ENCODE data around the gene NR6A1. TPM values are rescaled to one million over a fixed set of nuclear protein-coding genes. Genes with fewer than 3 reads are reported as not detected.

NR6A1 gene
- total RNA-seq, 1 experiment from 2014 or later = 164 TPM

- ChIA-PET POLR2A (no interaction called here), CTCF (no interaction called here)
- DNase-seq (ENCODE audit: low spot score) (no peak), ATAC-seq (no peak)
- no peak overlapping the region for H3K27ac Mint-ChIP-seq
- no peak overlapping the region for H3K4me3 Mint-ChIP-seq
- TF ChIP-seq GRHL2 (CRISPR knock-in tag; IDR thresholded peaks at IDR 0.05; ENCODE audit: insufficient replicate concordance, severe bottlenecking) = no peak
- no peak for TF ChIP-seq ERG (CRISPR knock-in tag; IDR thresholded peaks at IDR 0.05)
- TF ChIP-seq ELF4 (CRISPR knock-in tag; IDR thresholded peaks at IDR 0.05; ENCODE audit: low read depth) = no peak
- TF ChIP-seq AFF4 (CRISPR knock-in tag; IDR thresholded peaks at IDR 0.05; ENCODE audit: borderline replicate concordance) = no peak
- TF ChIP-seq GTF2I (CRISPR knock-in tag; conservative IDR thresholded peaks at IDR 0.05) = no peak
- no peak for TF ChIP-seq MAX (CRISPR knock-in tag; IDR thresholded peaks at IDR 0.05)
- no peak for TF ChIP-seq ZNF423 (CRISPR knock-in tag; IDR thresholded peaks at IDR 0.05)
- no peak for TF ChIP-seq ZNF396 (CRISPR knock-in tag; IDR thresholded peaks at IDR 0.05; ENCODE audit: borderline replicate concordance)
- TF ChIP-seq ESRRA (CRISPR knock-in tag; IDR thresholded peaks at IDR 0.05; ENCODE audit: borderline replicate concordance) = no peak
- TF ChIP-seq E2F1 (CRISPR knock-in tag; IDR thresholded peaks at IDR 0.05) = no peak
- TF ChIP-seq NFE2L1 (CRISPR knock-in tag; IDR thresholded peaks at IDR 0.05) = no peak
- no peak for TF ChIP-seq TEAD1 (CRISPR knock-in tag; IDR thresholded peaks at IDR 0.05)
- TF ChIP-seq ZNF232 (CRISPR knock-in tag; IDR thresholded peaks at IDR 0.05) = no peak
- H3K27me3 Mint-ChIP-seq (ENCODE audit: low read depth) = peaks cover 39% of the 10 kb centered on the region
- H3K4me1 Mint-ChIP-seq = peaks cover 8% of the 10 kb centered on the region
- H3K9me3 Mint-ChIP-seq = no peaks in the 10 kb centered on the region
- 0 out of 2 replicates have a peak, but pooled peaks cover 4% of the 10 kb centered on the region for H3K36me3 Mint-ChIP-seq
These were observed 271.9 kb downstream of the NR6A1 start for GRCh38 chr9:124499216-124499615.

GRCh38 chr9:124498499-124499146 is 272.5 kb downstream of the NR6A1 start:
- Mint-ChIP-seq H3K4me1 (peaks cover 3% of the 10 kb centered on the region), H3K9me3 (no peaks in the 10 kb centered on the region), H3K36me3 (no peaks in the 10 kb centered on the region), H3K27ac (no peak overlapping the region), H3K27me3 (ENCODE audit: low read depth) (peaks cover 33% of the 10 kb centered on the region), H3K4me3 (no peak overlapping the region)
- no peak for DNase-seq (ENCODE audit: low spot score)
- ATAC-seq = no peak; the same call in none of the 2 replicates
- ChIA-PET CTCF (interaction anchor here (0.9 to 1.3 kb wide), 4 partner anchors 12 to 354 kb away, joined by 3 to 5 read pairs (median 4); partner anchors contain the start of gene WDR38), POLR2A (no interaction called here)
- TF ChIP-seq PRDM15 (CRISPR knock-in tag; IDR thresholded peaks at IDR 0.05) (no peak), PREB (CRISPR knock-in tag; IDR thresholded peaks at IDR 0.05; ENCODE audit: borderline replicate concordance) (no peak), GRHL2 (CRISPR knock-in tag; IDR thresholded peaks at IDR 0.05; ENCODE audit: insufficient replicate concordance, severe bottlenecking) (no peak), E2F5 (CRISPR knock-in tag; IDR thresholded peaks at IDR 0.05) (no peak), PRRX2 (CRISPR knock-in tag; IDR thresholded peaks at IDR 0.05) (no peak), ZNF512 (CRISPR knock-in tag; IDR thresholded peaks at IDR 0.05; ENCODE audit: borderline replicate concordance) (no peak)

Measured in WTC11 (cell line).